HepG2 (cell line): ENCODE results near the gene BPHL. TPM values are rescaled to one million over a fixed set of nuclear protein-coding genes. Genes with fewer than 3 reads are reported as not detected.

Experiments
- ARID2 ChIP-seq: sonication (generic); formaldehyde crosslinking; IDR thresholded peaks from 2 replicates; pipeline ENCODE4 v1.8.1; 2022; ENCODE audit warnings: mild to moderate bottlenecking, missing genetic modification reagents, borderline replicate concordance
- CAMTA2 ChIP-seq: sonication (generic); formaldehyde crosslinking; IDR thresholded peaks from 2 replicates; pipeline ENCODE4 v1.4.0; 2020; ENCODE audit warnings: mild to moderate bottlenecking, missing genetic modification reagents, borderline replicate concordance
- HOXA3 ChIP-seq: sonication (generic); formaldehyde crosslinking; IDR thresholded peaks from 2 replicates; pipeline ENCODE4 v1.5.0; 2020; ENCODE audit warnings: missing genetic modification reagents
- IRX3 ChIP-seq: sonication (generic); formaldehyde crosslinking; IDR thresholded peaks from 2 replicates; pipeline ENCODE4 v1.8.1; 2023; ENCODE audit warnings: mild to moderate bottlenecking, low read depth, missing genetic modification reagents, borderline replicate concordance
- XRCC5 ChIP-seq: fragments of 200-400 bp; formaldehyde crosslinking; optimal IDR thresholded peaks from 2 replicates; pipeline ENCODE3; 2017; ENCODE audit warnings: mild to moderate bottlenecking, low read length
- ZNF337 ChIP-seq: sonication (generic); formaldehyde crosslinking; IDR thresholded peaks from 2 replicates; pipeline ENCODE4 v1.5.1; 2020; ENCODE audit warnings: missing genetic modification reagents, low read depth, mild to moderate bottlenecking, borderline replicate concordance
- ZNF451 ChIP-seq: sonication (generic); formaldehyde crosslinking; IDR thresholded peaks from 2 replicates; pipeline ENCODE4 v1.5.0; 2020; ENCODE audit warnings: mild to moderate bottlenecking, missing genetic modification reagents
- ZNF790 ChIP-seq: sonication (generic); formaldehyde crosslinking; IDR thresholded peaks from 2 replicates; pipeline ENCODE4 v1.8.0; 2022; ENCODE audit warnings: missing genetic modification reagents, mild to moderate bottlenecking, borderline replicate concordance
- ZNF883 ChIP-seq: sonication (generic); formaldehyde crosslinking; IDR thresholded peaks from 2 replicates; pipeline ENCODE4 v1.5.1; 2020; ENCODE audit warnings: mild to moderate bottlenecking, missing genetic modification reagents; ENCODE audit errors: not compliant biosample characterization
- polyA plus RNA-seq, 8 experiments: library from polyadenylated mRNA; depleted of rRNA in 3 of 8; stranded (reverse) in 7 of 8; unstranded in 1 of 8; fragments of >200 nt; fragmentation: Illumina TruSeq in 4 of 8; extraction: Trizol in 4 of 8; gene quantifications; 2 replicates each; pipeline versions ENCODE4 v1.2.1 to v1.2.3, GENCODE V29; 2011 to 2016; ENCODE audit warnings: low read depth in 4 of 8, missing spikeins in 1 of 8, mixed read lengths in 1 of 8; ENCODE audit not compliant: insufficient read depth in 1 of 8
- total RNA-seq, 5 experiments: library from RNA; depleted of rRNA; stranded (reverse); fragments of >200 nt; fragmentation: Illumina TruSeq; extraction: Trizol; gene quantifications; 2 replicates each; pipeline ENCODE4 v1.2.3, GENCODE V29; 2016; ENCODE audit warnings: low read depth in 1 of 5
- TF ChIP-seq, protein P1 (sequence below): sonication (generic); formaldehyde crosslinking; IDR thresholded peaks from 2 replicates; pipeline ENCODE4 v1.4.0; 2020; ENCODE audit warnings: missing genetic modification reagents
- TF ChIP-seq, protein P2 (sequence below), 2 experiments: fragments of 450-650 bp in 1 of 2; sonication (generic) in 1 of 2; formaldehyde crosslinking; IDR thresholded peaks; 2 replicates each; pipeline versions ENCODE4 v1.5.0 to v1.8.0; 2020 to 2022; ENCODE audit warnings: mild to moderate bottlenecking in 1 of 2, missing genetic modification reagents in 1 of 2
- TF ChIP-seq, protein P3 (sequence below): sonication (generic); formaldehyde crosslinking; IDR thresholded peaks from 2 replicates; pipeline ENCODE4 v1.5.0; 2020; ENCODE audit warnings: missing genetic modification reagents
- TF ChIP-seq, protein P4 (sequence below): sonication (generic); formaldehyde crosslinking; conservative IDR thresholded peaks from 2 replicates; pipeline ENCODE4 v1.8.1; 2023; ENCODE audit warnings: missing genetic modification reagents
- TF ChIP-seq, protein P5 (sequence below): sonication (generic); formaldehyde crosslinking; IDR thresholded peaks from 2 replicates; pipeline ENCODE4 v1.4.0; 2020; ENCODE audit warnings: missing genetic modification reagents
- TF ChIP-seq, protein P6 (sequence below): sonication (generic); formaldehyde crosslinking; IDR thresholded peaks from 2 replicates; pipeline ENCODE4 v1.4.0; 2020; ENCODE audit warnings: missing genetic modification reagents, borderline replicate concordance

Gene BPHL
- total and polyA plus RNA-seq, 2 of the 13 experiments (the other 11 are each of a cell fraction or from before 2014, with no cell fraction given) = 37.8 to 39.5 TPM

DNA sequence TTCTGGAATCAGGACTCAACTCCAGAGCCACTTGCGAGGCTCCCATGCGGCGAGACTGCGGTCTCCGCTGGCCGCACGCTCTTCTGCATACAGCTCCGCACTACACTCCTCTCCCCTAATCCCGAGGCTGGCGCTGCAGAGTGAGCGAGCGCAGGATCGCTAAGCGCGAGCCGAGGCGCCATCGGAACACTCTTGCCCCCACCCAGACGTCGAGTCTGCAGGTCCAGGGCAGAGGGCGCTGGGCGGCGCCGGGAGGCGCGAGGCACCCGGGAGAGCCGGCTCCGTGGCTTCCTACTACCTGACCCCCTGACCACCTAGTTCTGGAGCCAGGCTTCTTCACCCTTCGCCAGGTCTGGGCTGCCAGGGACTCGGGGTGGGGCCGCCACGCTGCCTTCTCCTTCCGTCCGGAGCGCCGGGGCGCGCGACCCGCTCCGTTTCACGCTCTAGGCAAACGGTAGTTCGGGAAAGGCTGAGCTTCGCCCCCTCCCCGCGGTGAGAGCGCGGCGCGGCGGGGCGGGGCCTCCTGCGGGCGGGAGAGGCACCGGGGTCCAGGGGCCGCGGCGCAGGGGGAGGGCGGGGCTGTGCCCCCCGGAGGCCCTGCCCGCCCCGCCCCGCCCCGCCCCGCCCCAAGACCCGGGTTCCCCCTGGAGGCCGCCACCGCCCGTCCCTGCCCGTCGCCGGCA is 44.2 kb downstream of the BPHL start (continued):
- TF ChIP-seq, protein P1, sequence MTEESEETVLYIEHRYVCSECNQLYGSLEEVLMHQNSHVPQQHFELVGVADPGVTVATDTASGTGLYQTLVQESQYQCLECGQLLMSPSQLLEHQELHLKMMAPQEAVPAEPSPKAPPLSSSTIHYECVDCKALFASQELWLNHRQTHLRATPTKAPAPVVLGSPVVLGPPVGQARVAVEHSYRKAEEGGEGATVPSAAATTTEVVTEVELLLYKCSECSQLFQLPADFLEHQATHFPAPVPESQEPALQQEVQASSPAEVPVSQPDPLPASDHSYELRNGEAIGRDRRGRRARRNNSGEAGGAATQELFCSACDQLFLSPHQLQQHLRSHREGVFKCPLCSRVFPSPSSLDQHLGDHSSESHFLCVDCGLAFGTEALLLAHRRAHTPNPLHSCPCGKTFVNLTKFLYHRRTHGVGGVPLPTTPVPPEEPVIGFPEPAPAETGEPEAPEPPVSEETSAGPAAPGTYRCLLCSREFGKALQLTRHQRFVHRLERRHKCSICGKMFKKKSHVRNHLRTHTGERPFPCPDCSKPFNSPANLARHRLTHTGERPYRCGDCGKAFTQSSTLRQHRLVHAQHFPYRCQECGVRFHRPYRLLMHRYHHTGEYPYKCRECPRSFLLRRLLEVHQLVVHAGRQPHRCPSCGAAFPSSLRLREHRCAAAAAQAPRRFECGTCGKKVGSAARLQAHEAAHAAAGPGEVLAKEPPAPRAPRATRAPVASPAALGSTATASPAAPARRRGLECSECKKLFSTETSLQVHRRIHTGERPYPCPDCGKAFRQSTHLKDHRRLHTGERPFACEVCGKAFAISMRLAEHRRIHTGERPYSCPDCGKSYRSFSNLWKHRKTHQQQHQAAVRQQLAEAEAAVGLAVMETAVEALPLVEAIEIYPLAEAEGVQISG (CRISPR knock-in tag) = peak; percentile 82
- TF ChIP-seq, protein P2, sequence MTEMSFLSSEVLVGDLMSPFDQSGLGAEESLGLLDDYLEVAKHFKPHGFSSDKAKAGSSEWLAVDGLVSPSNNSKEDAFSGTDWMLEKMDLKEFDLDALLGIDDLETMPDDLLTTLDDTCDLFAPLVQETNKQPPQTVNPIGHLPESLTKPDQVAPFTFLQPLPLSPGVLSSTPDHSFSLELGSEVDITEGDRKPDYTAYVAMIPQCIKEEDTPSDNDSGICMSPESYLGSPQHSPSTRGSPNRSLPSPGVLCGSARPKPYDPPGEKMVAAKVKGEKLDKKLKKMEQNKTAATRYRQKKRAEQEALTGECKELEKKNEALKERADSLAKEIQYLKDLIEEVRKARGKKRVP (CRISPR knock-in tag; IDR thresholded peaks at IDR 0.05) = peak in 1 of 2 experiments; percentile 72; a peak in 2 of 4 replicates
- TF ChIP-seq ZNF790 (CRISPR knock-in tag) = peak; percentile 96; the same call in 1 of the 2 replicates
- 0 out of 2 replicates have a peak, but pooled peaks have one; percentile 58 for TF ChIP-seq ARID2 (CRISPR knock-in tag)
- peak; percentile 82 for TF ChIP-seq ZNF883
- peak; percentile 86 for TF ChIP-seq HOXA3 (CRISPR knock-in tag)
- TF ChIP-seq, protein P3, sequence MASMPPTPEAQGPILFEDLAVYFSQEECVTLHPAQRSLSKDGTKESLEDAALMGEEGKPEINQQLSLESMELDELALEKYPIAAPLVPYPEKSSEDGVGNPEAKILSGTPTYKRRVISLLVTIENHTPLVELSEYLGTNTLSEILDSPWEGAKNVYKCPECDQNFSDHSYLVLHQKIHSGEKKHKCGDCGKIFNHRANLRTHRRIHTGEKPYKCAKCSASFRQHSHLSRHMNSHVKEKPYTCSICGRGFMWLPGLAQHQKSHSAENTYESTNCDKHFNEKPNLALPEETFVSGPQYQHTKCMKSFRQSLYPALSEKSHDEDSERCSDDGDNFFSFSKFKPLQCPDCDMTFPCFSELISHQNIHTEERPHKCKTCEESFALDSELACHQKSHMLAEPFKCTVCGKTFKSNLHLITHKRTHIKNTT (CRISPR knock-in tag) = no peak
- no peak; the same call in 1 of the 2 replicates for TF ChIP-seq ZNF337 (CRISPR knock-in tag)
- TF ChIP-seq, protein P4, sequence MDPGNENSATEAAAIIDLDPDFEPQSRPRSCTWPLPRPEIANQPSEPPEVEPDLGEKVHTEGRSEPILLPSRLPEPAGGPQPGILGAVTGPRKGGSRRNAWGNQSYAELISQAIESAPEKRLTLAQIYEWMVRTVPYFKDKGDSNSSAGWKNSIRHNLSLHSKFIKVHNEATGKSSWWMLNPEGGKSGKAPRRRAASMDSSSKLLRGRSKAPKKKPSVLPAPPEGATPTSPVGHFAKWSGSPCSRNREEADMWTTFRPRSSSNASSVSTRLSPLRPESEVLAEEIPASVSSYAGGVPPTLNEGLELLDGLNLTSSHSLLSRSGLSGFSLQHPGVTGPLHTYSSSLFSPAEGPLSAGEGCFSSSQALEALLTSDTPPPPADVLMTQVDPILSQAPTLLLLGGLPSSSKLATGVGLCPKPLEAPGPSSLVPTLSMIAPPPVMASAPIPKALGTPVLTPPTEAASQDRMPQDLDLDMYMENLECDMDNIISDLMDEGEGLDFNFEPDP (CRISPR knock-in tag) = no peak
- TF ChIP-seq, protein P5, sequence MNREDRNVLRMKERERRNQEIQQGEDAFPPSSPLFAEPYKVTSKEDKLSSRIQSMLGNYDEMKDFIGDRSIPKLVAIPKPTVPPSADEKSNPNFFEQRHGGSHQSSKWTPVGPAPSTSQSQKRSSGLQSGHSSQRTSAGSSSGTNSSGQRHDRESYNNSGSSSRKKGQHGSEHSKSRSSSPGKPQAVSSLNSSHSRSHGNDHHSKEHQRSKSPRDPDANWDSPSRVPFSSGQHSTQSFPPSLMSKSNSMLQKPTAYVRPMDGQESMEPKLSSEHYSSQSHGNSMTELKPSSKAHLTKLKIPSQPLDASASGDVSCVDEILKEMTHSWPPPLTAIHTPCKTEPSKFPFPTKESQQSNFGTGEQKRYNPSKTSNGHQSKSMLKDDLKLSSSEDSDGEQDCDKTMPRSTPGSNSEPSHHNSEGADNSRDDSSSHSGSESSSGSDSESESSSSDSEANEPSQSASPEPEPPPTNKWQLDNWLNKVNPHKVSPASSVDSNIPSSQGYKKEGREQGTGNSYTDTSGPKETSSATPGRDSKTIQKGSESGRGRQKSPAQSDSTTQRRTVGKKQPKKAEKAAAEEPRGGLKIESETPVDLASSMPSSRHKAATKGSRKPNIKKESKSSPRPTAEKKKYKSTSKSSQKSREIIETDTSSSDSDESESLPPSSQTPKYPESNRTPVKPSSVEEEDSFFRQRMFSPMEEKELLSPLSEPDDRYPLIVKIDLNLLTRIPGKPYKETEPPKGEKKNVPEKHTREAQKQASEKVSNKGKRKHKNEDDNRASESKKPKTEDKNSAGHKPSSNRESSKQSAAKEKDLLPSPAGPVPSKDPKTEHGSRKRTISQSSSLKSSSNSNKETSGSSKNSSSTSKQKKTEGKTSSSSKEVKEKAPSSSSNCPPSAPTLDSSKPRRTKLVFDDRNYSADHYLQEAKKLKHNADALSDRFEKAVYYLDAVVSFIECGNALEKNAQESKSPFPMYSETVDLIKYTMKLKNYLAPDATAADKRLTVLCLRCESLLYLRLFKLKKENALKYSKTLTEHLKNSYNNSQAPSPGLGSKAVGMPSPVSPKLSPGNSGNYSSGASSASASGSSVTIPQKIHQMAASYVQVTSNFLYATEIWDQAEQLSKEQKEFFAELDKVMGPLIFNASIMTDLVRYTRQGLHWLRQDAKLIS (CRISPR knock-in tag) = 0 out of 2 replicates have a peak, but pooled peaks have one; percentile 20
- peak; percentile 49 for TF ChIP-seq XRCC5
- TF ChIP-seq, protein P6, sequence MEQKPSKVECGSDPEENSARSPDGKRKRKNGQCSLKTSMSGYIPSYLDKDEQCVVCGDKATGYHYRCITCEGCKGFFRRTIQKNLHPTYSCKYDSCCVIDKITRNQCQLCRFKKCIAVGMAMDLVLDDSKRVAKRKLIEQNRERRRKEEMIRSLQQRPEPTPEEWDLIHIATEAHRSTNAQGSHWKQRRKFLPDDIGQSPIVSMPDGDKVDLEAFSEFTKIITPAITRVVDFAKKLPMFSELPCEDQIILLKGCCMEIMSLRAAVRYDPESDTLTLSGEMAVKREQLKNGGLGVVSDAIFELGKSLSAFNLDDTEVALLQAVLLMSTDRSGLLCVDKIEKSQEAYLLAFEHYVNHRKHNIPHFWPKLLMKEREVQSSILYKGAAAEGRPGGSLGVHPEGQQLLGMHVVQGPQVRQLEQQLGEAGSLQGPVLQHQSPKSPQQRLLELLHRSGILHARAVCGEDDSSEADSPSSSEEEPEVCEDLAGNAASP = peak; percentile 65; the same call in 1 of the 2 replicates
- TF ChIP-seq IRX3 (CRISPR knock-in tag) = no peak; the same call in 1 of the 2 replicates
- TF ChIP-seq ZNF451 (CRISPR knock-in tag) = peak; percentile 84; the same call in 1 of the 2 replicates
- peak; percentile 62; the same call in 1 of the 2 replicates for TF ChIP-seq CAMTA2 (CRISPR knock-in tag)
